NT2/D1 (cell line): ENCODE measurements around the gene SDK2.

ENCODE experiments used
- SUZ12 ChIP-seq: IDR thresholded peaks from 2 replicates; pipeline ENCODE4 v1.6.1; 2011; ENCODE audit not compliant: insufficient read length, insufficient read depth; ENCODE audit errors: extremely low read depth
- YY1 ChIP-seq: IDR thresholded peaks from 2 replicates; pipeline ENCODE4 v1.6.1; 2011; ENCODE audit not compliant: insufficient read length, insufficient read depth
- ZNF274 ChIP-seq: IDR thresholded peaks from 2 replicates; pipeline ENCODE4 v1.6.1; 2011; ENCODE audit warnings: mild to moderate bottlenecking, low read depth, low read length

DNA sequence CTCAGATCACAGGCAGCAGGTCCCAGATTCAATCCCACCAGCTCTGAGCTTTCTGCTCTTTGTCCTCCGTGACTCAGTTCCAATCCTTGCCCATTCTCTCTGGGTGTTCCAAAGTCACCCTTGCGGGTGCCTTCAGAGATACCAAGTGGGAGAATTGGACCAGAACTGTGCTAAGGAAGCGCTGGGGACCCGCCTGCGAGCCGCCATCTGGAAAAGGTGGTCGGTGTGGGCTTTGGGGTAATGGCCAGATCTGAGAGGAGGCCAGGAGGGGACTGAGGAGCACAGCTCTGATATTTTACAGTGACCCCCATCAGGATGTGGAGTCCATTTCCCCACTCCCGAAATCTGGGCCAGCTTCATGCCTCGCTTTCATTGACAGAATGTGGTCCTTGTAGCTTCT, 152.6 kb downstream of the SDK2 start:
- TF ChIP-seq ZNF274 (no peak), YY1 (no peak), SUZ12 (no peak)
